ENCODE results near the gene ATOX1.

The ATOX1 gene

DNA sequence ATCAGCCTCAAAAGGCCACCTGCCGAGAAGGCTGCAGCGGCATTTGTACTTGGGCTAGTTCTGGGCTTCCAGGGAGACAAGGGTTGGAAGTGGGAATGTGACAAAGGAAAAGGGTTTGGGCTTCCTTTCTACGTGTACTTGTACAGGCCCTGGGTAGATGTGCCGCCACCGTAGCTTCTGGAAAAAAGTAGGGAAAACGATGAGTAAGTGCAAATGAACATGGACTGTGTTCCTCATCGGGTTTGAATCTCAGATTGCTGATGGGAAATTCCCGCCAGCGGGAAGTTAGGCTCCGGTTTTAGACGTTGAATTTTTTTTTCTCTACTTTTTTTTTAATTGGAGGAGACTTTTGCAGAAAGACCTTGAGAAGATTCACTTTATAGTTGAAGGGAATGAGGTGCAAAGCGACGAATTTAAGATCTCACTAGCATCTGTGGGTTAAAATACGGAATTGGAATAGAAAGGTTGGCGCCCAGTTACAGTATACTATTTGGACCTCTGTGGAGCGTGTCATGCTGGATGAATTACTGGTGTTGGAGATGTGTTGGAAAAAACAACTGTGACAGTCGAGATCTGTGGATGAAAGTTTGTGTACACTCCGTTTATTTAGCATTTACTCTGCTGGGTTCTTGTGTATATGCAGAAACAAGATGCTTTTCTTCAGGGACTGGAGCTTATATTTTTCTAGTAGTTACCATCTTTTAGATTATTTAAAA is 14.6 kb upstream of the ATOX1 start:
- Histone ChIP-seq H3K27ac (peak overlapping the region; percentile 96), H3K36me3 (peaks cover 21% of the 10 kb centered on the region), H3K9me3 (ENCODE audit: severe bottlenecking) (no peaks in the 10 kb centered on the region), H3K4me3 (ENCODE audit: low read depth, low read length) (peak overlapping the region; percentile 94), H3K27me3 (ENCODE audit: insufficient read depth, low read depth, severe bottlenecking) (no peaks in the 10 kb centered on the region)
- no peak for DNase-seq
- no peak for TF ChIP-seq CTCF (IDR thresholded peaks at IDR 0.05; ENCODE audit: low read depth, low read length)

GRCh38 chr5:151772029-151772845 is 13.8 kb upstream of the ATOX1 start:
- no peaks in the 10 kb centered on the region for H3K9me3 ChIP-seq (ENCODE audit: severe bottlenecking)
- H3K27ac ChIP-seq: peak overlapping the region; percentile 96
- H3K27me3 ChIP-seq (ENCODE audit: insufficient read depth, low read depth, severe bottlenecking): no peaks in the 10 kb centered on the region
- peaks cover 13% of the 10 kb centered on the region for H3K36me3 ChIP-seq
- DNase-seq: no peak
- TF ChIP-seq CTCF (IDR thresholded peaks at IDR 0.05; ENCODE audit: low read depth, low read length): no peak
- peak overlapping the region; percentile 94 for H3K4me3 ChIP-seq (ENCODE audit: low read depth, low read length)

DNA sequence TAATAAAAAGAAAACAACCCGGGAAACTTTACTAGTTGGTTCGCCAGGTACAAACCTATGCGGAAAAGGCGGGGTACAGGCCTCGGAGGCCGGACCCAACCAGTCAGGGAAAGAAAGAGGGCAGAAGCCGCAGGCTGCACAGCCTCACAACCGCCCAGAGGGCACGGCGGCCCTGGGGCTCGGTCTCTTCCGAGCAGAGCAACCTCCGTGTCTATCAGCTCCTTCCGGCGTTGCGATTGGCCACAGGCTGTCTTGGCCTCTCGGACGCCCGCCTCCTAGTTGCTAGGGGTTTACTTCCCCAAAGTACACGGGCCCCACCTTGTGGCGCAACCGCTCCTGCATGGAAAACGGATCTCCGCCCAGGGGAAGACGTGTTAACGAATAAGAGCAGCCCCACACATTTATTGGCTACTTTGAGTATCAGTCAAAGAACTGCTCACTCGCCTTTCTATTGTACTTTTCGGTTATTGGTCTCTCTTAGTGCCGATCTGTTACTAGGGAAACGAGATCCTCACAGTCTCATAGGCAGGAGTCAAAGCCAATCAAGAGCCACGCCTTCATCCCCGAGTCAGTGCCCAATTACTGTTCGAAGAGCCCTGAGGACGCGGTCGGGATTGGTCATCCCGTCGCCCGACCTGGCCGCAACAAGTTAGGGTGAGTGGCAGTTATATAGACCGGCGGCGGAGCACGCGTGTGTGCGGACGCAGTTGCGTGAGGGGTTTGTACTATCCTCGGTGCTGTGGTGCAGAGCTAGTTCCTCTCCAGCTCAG is 13.0 kb upstream of the ATOX1 start, which contains the start of gene G3BP1:
TSS of gene G3BP1 (plus strand) at position 696 of the 770 bp plus-strand sequence. CDS start 14,667 bp downstream, outside the sequence.
- Histone ChIP-seq H3K27ac (peak within 1 kb of the TSS; percentile 96), H3K36me3 (peaks cover 9% of the 10 kb centered on the region), H3K4me3 (ENCODE audit: low read depth, low read length) (peak within 1 kb of the TSS; percentile 94), H3K27me3 (ENCODE audit: insufficient read depth, low read depth, severe bottlenecking) (no peaks in the 10 kb centered on the region), H3K9me3 (ENCODE audit: severe bottlenecking) (no peaks in the 10 kb centered on the region)
- peak; percentile 41 for TF ChIP-seq CTCF (IDR thresholded peaks at IDR 0.05; ENCODE audit: low read depth, low read length)
- DNase-seq: peak; percentile 100

DNA sequence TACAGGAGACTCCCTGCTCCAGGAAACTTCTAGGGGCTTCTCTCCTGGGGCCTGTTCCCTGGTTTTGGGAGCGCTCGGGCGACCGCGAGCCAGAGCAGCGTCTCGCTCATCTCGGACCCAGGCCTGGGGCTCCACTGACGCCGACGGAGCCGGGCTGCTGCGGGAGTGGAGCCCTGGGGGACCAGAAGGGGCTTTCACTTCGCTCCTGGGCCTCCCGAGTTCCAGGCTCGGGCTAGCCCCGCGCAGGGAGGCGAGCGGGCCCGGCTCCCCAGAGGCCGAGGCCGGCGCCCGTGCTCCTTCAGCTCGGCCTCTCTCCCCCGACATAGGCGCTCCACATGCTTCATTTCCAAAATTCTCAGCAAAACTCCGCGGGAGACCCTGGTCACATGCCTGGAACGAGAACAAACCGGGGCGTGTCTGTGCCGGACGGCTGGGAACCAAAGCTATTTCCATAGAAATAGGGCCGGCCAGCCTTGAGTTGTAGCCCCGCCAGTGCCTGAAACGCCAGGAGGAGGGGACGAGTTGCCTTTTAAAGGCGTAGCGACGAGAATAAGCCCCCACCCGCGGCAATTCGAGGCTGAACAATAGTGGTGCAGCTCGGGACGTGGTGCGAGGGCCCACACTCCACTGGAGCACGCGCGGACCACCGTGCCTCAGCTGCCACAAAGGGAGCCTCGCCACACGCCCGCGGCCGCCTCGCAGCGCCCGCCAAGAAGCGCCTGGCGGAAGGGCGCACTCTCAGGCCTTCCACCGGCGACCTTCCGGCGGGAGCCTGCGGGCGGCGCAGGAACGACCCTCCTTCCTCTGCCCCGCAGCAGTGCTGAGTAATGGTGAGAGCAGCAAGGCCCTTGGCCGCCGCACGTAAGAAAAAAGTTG is 12.2 kb upstream of the ATOX1 start:
- Histone ChIP-seq H3K4me3 (ENCODE audit: low read depth, low read length) (peak overlapping the region; percentile 53), H3K27me3 (ENCODE audit: insufficient read depth, low read depth, severe bottlenecking) (no peaks in the 10 kb centered on the region), H3K9me3 (ENCODE audit: severe bottlenecking) (no peaks in the 10 kb centered on the region), H3K27ac (peak overlapping the region; percentile 96), H3K36me3 (peaks cover 9% of the 10 kb centered on the region)
- DNase-seq: peak; percentile 68
- TF ChIP-seq CTCF (IDR thresholded peaks at IDR 0.05; ENCODE audit: low read depth, low read length): peak; percentile 27; the same call in 1 of the 2 replicates

DNA sequence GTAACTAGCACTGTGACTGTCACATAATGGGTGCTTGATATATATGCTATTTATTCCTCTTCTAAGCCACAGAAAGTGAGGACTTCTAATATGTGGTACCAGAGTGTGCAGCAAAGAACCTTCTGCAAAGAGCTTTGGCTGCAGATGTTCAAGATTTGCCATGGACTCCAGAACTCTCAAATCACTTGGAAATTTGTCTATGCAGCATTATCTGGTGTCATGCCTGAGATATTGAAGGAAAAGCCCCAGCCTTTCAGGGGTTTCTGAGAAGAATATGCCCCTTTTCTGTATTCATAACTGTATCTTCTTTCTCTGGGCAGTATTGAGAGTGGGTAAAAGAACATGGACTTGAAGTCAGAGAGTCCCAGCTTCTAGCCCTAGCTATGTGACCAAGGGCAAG is 8.5 kb upstream of the ATOX1 start:
- Histone ChIP-seq H3K4me3 (ENCODE audit: low read depth, low read length) (no peak overlapping the region), H3K27ac (no peak overlapping the region), H3K36me3 (no peaks in the 10 kb centered on the region), H3K9me3 (ENCODE audit: severe bottlenecking) (no peaks in the 10 kb centered on the region), H3K27me3 (ENCODE audit: insufficient read depth, low read depth, severe bottlenecking) (no peaks in the 10 kb centered on the region)
- no peak for DNase-seq
- no peak for TF ChIP-seq CTCF (IDR thresholded peaks at IDR 0.05; ENCODE audit: low read depth, low read length)
